CD4-positive, alpha-beta T cell treated with Interleukin-17A for 4 hours (primary cell): Measurements from ENCODE around the gene ZFYVE9.
"Not testable (repeated sequence)": the region's sequence is repeated elsewhere in the genome, so short reads cannot be mapped to it uniquely, and the experiment has no call there.

Source experiments
- DNase-seq: peaks from one replicate; pipeline ENCODE4 v3.0.0-alpha.2; 2020; ENCODE audit warnings: mixed read lengths

Gene ZFYVE9, protein sequence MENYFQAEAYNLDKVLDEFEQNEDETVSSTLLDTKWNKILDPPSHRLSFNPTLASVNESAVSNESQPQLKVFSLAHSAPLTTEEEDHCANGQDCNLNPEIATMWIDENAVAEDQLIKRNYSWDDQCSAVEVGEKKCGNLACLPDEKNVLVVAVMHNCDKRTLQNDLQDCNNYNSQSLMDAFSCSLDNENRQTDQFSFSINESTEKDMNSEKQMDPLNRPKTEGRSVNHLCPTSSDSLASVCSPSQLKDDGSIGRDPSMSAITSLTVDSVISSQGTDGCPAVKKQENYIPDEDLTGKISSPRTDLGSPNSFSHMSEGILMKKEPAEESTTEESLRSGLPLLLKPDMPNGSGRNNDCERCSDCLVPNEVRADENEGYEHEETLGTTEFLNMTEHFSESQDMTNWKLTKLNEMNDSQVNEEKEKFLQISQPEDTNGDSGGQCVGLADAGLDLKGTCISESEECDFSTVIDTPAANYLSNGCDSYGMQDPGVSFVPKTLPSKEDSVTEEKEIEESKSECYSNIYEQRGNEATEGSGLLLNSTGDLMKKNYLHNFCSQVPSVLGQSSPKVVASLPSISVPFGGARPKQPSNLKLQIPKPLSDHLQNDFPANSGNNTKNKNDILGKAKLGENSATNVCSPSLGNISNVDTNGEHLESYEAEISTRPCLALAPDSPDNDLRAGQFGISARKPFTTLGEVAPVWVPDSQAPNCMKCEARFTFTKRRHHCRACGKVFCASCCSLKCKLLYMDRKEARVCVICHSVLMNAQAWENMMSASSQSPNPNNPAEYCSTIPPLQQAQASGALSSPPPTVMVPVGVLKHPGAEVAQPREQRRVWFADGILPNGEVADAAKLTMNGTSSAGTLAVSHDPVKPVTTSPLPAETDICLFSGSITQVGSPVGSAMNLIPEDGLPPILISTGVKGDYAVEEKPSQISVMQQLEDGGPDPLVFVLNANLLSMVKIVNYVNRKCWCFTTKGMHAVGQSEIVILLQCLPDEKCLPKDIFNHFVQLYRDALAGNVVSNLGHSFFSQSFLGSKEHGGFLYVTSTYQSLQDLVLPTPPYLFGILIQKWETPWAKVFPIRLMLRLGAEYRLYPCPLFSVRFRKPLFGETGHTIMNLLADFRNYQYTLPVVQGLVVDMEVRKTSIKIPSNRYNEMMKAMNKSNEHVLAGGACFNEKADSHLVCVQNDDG (N-terminal part only)

DNA sequence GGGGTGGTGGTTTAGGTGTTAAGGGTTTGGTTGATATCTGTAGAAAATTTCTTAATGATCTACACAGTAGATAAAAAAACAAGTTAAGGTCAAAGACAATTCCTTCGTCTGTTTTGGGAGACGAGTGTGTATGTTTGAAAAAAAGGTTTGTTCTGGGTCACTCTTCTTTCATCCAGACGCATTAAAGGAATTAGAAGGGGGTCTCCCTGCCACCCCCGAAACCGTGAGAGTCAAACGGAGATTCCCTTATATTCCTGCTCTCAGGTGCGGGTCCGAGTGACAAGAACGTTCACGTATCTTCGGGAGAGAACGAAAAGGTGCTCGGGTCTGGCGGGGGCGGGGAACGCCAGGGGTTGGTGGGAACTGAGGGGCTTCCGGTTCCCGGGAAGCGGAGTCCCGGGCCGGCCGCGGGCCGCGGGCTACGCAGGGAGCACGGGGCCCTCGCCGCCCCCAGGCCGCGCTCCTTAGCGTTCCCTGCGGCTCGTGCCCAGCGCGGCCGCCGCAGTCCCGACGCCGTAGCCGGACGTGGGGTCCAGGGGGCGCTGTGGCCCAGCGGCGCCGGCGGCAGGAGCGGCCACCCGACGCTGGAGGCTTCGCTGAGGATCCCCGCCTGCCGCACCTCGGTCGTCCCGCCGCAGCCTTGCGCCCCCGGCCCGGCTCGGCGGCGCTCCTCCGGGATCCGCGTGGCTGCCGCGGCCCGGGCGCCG lies at the start of gene ZFYVE9:
Gene ZFYVE9 (plus strand): TSS at position 577 of the 707 bp plus-strand sequence. CDS start 91,118 bp downstream, outside the sequence.
- DNase-seq: peak; percentile 83

DNA sequence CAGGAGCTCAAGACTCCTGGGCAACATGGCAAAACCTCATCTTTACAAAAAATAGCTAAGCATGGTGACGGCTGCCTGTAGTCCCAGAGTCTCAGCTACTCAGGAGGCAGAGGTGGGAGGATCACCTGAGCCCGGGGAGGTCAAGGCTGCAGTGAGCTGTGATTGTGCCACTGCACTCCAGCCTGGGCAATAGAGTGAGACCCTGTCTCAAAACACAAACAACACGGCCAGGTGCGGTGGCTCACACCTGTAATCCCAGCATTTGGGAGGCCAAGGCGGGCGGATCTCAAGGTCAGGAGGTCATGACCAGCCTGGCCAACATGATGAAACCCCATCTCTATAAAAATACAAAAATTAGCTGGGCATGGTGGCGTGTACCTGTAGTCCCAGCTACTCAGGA lies 47.6 kb upstream of the ZFYVE9 start:
- DNase-seq: not testable (repeated sequence)

GRCh38 chr1:52096216-52096615 lies 45.7 kb upstream of the ZFYVE9 start:
- no peak for DNase-seq

DNA sequence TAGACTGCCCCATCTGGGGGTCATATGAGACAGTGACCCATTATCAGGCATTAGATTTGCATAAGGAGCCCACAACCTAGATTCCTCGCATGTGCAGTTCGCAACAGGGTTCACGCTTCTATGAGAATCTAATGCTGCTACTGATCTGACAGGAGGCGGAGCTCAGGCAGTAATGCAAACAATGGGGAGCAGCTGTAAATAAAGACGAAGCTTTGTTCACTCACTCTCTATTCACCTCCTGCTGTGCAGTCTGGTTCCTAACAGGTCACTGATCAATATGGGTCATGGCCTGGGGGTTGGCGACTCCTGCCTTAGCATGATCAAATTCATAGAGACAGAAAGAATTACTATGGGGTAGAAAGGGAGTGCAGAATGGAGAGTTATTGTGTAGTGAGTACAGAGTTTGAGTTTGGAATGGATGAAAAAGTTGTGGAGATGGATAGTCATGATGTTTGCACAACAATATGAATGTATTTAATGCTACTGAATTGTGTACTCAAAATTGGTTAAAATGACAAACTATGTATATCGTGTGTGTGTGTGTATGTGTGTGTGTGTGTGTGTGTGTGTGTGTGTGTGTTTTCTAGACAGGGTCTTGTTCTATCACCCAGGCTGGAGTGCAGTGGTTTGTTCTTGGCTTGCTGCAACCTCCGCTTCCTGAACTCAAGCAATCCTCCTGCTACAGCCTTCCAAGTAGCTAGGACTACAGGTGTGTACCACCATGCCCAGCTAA lies 43.6 kb upstream of the ZFYVE9 start:
- DNase-seq: no peak

DNA sequence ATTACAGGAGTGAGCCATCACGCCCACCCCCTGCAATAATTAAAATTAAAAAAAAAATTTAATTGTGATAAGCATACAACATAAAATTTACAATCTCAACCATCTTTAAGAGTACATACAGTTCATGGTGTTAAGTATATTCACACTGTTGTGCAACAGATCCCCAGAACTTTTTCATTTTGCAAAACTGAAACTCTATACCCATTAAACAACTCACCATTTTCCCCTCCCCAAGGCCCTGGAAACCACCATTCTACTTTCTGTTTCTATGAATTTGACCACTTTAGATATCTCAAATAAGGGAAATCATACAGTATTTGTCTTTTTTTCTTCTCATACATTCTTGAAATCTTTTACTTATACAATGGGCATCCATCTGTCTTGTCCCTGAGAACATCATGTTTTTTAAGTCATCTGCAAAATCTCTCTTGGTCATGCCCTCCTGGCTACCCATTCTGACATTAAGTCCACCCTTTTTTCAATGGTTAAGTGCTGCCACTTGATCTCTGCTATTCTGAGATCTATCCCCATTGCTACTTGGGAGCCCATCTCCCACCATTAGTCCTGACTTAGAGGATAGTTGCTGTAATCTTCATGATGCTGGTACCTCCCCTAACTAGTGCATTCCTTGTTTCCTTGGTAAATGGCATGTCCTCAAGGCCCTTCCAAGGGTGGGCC lies 39.4 kb upstream of the ZFYVE9 start:
- no peak for DNase-seq

DNA sequence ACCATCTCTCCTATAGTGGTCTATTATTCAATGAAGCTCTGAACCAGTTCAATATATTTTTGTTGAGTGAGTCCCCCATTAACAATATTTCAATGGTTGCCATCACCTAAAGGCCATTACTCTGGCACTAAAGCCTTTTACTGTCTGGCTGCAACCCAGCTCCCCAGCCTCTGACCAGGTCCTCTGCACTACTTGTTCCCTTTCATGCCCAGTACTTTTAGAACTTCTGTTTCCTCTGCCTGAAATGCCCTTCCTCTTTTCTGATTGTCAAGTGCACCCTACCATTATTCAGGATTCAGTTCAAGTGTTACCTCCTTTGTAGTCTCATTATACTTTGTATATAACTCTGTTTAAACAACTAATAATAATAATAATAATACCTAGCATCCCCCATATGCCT lies 30.4 kb upstream of the ZFYVE9 start:
- DNase-seq: no peak

- no peak for DNase-seq
Measured at GRCh38 chr1:52112489-52112888, 29.4 kb upstream of the ZFYVE9 start.

- no peak for DNase-seq
Measured at GRCh38 chr1:52119301-52120079, 22.4 kb upstream of the ZFYVE9 start.

- DNase-seq: no peak
Measured at GRCh38 chr1:52122384-52122783, 19.5 kb upstream of the ZFYVE9 start.

- DNase-seq: no peak
Measured at GRCh38 chr1:52123622-52124021, 18.3 kb upstream of the ZFYVE9 start.

GRCh38 chr1:52125736-52126359 lies 16.0 kb upstream of the ZFYVE9 start:
- DNase-seq: no peak

- peak; percentile 54 for DNase-seq
Measured at GRCh38 chr1:52127181-52128180, 14.4 kb upstream of the ZFYVE9 start.

GRCh38 chr1:52139817-52140540 lies 1.9 kb upstream of the ZFYVE9 start:
- peak; percentile 38 for DNase-seq

GRCh38 chr1:52140633-52141512 lies 1.0 kb upstream of the ZFYVE9 start:
- DNase-seq: no peak

DNA sequence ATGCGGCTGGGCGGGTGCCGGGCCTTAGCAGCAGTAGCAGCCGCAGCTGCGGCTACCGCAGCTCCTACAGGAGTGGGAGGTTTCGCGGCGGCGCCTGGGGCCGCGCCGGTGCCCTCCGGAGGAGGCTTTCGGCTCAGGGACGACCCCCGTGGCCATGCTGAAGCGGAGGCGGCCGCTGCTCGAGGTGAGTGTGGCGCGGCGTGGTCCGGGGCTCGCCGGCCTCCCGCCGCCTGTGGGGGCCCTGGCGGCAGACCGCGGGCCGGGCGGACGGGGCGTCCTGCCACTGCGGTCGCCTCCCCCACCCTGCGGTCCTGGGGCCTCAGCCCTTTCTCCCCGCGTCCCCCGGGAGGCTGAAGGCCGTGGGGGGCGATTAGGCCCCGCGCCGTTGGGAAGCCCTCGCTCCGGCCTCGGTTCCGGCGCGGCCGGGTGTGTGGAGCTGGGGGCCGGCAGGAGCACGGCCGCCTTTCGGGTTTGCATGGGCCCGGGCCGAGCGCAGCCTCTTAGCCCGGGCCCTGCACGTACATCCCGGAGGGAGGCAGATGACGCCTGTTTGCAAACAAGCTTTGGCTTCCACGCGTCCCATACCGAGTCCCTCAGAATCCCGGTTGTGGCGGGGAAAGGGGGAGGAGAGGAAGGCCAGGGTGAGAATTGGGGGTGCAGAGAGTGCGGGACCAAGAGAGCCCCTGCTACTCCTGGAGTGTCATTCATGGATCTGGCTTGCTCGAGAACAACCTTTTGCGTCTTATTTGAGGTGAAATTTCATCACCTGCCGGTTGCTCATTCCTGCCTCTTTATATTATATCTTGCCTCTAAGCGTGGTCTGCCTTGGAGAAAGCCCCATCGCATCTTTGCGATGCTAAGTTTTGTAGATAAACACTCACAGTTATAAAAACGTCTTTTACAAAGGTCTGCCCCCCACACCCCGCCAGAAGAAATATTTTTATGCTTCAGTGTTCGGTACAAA lies 613 bp downstream of the ZFYVE9 start:
- peak; percentile 40 for DNase-seq

DNA sequence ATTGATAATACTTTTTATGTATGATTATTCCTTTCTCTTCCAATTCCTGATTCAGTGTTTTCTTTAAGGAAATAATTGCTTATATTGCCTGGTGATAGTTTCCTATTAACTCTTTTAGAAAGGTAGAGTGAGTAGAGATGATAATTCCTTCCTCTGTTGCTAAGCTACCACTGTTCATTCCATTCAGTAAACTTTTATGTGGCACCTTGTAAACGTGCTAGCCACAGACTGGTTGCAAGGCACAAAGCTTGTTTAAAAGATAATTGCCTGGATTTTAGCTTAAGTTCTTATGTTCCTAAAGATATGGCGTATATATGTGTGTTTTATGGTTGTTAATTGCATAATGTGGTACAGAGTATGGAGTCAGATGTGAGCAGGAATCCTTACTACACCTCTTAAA lies 3.2 kb downstream of the ZFYVE9 start:
- DNase-seq: no peak
